Progenitor cell of endocrine pancreas (in vitro differentiated cells): ENCODE measurements around the gene DRC7. TPM values are rescaled to one million over a fixed set of nuclear protein-coding genes. Genes with fewer than 3 reads are reported as not detected.
A peak's percentile ranks its signal among the peaks of the same experiment; 100 is the strongest.

Experiments
- DNase-seq: peaks from one replicate; pipeline ENCODE4 v3.0.0; 2021; ENCODE audit warnings: low spot score; ENCODE audit not compliant: unreplicated experiment
- H3K27ac Mint-ChIP-seq: 2 replicates; pipeline ENCODE4 v1.8.0; 2021; ENCODE audit warnings: mild to moderate bottlenecking, moderate library complexity, mixed read lengths
- H3K27me3 Mint-ChIP-seq: 2 replicates; pipeline ENCODE4 v1.8.0; 2021; ENCODE audit warnings: mixed read lengths
- H3K36me3 Mint-ChIP-seq: 2 replicates; pipeline ENCODE4 v1.8.0; 2022; ENCODE audit warnings: mixed read lengths; ENCODE audit not compliant: insufficient read depth
- H3K4me1 Mint-ChIP-seq: 2 replicates; pipeline ENCODE4 v1.8.0; 2021; ENCODE audit warnings: low read depth, mixed read lengths
- H3K4me3 Mint-ChIP-seq: 2 replicates; pipeline ENCODE4 v1.8.0; 2021; ENCODE audit warnings: low read depth, mild to moderate bottlenecking, moderate library complexity, mixed read lengths
- H3K9me3 Mint-ChIP-seq: 2 replicates; pipeline ENCODE4 v1.8.0; 2021; ENCODE audit warnings: low read depth, mixed read lengths
- total RNA-seq: library from RNA; stranded (reverse); gene quantifications from 2 replicates; pipeline ENCODE4 v1.2.1, GENCODE V29; 2021
- TF ChIP-seq, protein P1 (sequence below): fragments of 200-600 bp; sonication (generic); IDR thresholded peaks from one replicate; pipeline ENCODE4 v1.5.0; 2021; ENCODE audit warnings: antibody characterized with exemption, mild to moderate bottlenecking; ENCODE audit not compliant: unreplicated experiment

Gene DRC7
- total RNA-seq, 1 donor from 2014 or later = 6.8 TPM

DNA sequence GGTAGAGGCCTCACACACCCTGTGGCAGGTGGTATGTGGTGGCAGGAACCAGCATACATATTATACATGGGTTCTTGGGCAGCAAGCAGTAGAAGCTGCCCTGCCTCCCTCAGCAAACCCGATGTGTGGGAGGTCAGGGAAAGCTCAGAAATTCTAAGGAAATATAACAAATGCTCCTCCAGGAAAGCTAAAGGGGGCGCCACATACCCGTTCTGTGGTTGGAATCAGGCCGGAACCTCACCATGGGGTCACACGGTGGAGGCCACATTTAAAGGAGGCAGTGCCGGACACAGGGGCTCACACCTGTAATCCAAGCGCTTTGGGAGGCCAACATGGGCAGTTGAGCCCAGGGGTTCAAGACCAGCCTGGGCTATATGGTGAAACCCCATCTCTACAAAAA is 28.6 kb downstream of the DRC7 start:
- Mint-ChIP-seq H3K4me1 (peaks cover 3% of the 10 kb centered on the region), H3K36me3 (no peaks in the 10 kb centered on the region), H3K27ac (no peak overlapping the region), H3K9me3 (no peaks in the 10 kb centered on the region), H3K4me3 (no peak overlapping the region), H3K27me3 (no peaks in the 10 kb centered on the region)
- TF ChIP-seq, protein P1, sequence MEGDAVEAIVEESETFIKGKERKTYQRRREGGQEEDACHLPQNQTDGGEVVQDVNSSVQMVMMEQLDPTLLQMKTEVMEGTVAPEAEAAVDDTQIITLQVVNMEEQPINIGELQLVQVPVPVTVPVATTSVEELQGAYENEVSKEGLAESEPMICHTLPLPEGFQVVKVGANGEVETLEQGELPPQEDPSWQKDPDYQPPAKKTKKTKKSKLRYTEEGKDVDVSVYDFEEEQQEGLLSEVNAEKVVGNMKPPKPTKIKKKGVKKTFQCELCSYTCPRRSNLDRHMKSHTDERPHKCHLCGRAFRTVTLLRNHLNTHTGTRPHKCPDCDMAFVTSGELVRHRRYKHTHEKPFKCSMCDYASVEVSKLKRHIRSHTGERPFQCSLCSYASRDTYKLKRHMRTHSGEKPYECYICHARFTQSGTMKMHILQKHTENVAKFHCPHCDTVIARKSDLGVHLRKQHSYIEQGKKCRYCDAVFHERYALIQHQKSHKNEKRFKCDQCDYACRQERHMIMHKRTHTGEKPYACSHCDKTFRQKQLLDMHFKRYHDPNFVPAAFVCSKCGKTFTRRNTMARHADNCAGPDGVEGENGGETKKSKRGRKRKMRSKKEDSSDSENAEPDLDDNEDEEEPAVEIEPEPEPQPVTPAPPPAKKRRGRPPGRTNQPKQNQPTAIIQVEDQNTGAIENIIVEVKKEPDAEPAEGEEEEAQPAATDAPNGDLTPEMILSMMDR = peak; percentile 40
- no peak for DNase-seq

- Mint-ChIP-seq H3K27ac (no peak overlapping the region), H3K36me3 (no peaks in the 10 kb centered on the region), H3K27me3 (no peaks in the 10 kb centered on the region), H3K9me3 (no peaks in the 10 kb centered on the region), H3K4me3 (no peak overlapping the region), H3K4me1 (peaks cover 3% of the 10 kb centered on the region)
- TF ChIP-seq, protein P1 = no peak
- no peak for DNase-seq
Measured at GRCh38 chr16:57724531-57724930, 29.9 kb downstream of the DRC7 start.

DNA sequence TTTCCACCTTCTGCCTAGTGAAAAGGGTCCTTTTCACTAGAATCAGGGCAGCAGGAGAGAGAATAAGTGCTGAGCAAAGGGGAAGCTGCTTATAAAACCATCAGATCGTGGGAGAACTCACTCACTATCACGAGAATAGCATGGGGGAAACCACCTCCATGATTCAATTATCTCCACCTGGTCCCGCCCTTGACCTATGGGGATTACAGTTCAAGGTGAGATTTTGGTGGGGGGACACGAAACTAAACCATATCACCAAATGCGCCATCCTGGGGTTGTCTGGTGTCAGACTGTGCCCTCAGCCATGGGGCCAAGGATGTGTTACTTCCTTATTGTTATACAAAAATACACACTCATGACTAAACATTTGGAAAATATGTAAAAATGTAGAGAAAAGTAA is 30.5 kb downstream of the DRC7 start:
- Mint-ChIP-seq H3K27ac (no peak overlapping the region), H3K27me3 (no peaks in the 10 kb centered on the region), H3K36me3 (no peaks in the 10 kb centered on the region), H3K4me1 (peaks cover 3% of the 10 kb centered on the region), H3K4me3 (no peak overlapping the region), H3K9me3 (no peaks in the 10 kb centered on the region)
- TF ChIP-seq, protein P1 = no peak
- DNase-seq = no peak

DNA sequence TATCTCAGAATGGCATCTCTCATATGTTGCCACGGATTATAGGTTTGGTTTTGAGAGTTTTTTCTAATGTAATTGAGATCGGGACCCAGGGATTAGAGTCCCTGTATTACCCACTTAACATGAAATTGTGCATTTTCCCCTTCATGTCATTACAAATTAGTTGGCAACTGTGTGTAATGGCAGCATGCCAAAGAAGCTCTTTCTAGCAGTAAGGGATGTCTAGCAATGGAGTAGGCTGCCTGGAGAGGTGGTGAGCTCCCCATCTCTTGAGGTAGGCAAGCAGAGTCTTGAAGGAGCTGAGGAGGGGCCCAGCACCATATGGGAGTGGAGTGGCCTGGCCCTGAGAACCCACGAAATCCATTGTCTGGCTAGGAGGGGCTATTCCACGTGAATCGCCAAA is 30.9 kb downstream of the DRC7 start:
- H3K36me3 Mint-ChIP-seq = no peaks in the 10 kb centered on the region
- DNase-seq = no peak
- no peaks in the 10 kb centered on the region for H3K9me3 Mint-ChIP-seq
- TF ChIP-seq, protein P1 = no peak
- H3K4me1 Mint-ChIP-seq = peaks cover 2% of the 10 kb centered on the region
- no peak overlapping the region for H3K27ac Mint-ChIP-seq
- H3K4me3 Mint-ChIP-seq = no peak overlapping the region
- no peaks in the 10 kb centered on the region for H3K27me3 Mint-ChIP-seq

DNA sequence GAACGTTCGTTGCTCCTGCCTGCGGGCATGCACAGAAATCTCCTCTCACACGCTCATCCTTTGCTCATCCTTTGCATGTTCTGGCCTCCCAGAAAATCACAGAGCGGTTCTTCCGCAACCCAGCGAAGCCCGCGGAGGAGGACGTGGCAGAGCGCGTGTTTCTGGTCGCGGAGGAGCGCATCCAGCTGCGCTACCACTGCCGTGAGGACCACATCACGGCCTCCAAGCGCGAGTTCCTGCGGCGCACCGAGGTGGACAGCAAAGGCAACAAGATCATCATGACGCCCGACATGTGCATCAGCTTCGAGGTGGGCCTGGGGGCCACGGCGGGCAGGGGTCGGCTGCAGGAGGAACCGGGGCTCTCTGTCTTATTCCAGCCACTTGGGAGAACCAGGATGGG is 31.4 kb downstream of the DRC7 start:
- Mint-ChIP-seq H3K9me3 (no peaks in the 10 kb centered on the region), H3K36me3 (no peaks in the 10 kb centered on the region), H3K4me3 (no peak overlapping the region), H3K27ac (no peak overlapping the region), H3K4me1 (peaks cover 2% of the 10 kb centered on the region), H3K27me3 (no peaks in the 10 kb centered on the region)
- no peak for DNase-seq
- TF ChIP-seq, protein P1 = no peak
